Endothelial cell of umbilical vein (primary cell): ENCODE measurements around the gene TMEM233. TPM values are rescaled to one million over a fixed set of nuclear protein-coding genes. Genes with fewer than 3 reads are reported as not detected.

Source experiments
- BruUV-seq: library from RNA; stranded (reverse); fragments of 400-500 nt; replicated peaks from 2 replicates; lab custom pipeline; 2021; lab: Mats Ljungman, UMichigan
- CTCF ChIA-PET: fragments of 300-600, 350-600 bp; sonication (Branson Sonifier 250); formaldehyde crosslinking; loops from one replicate; lab custom pipeline; 2021; ENCODE audit warnings: antibody characterized with exemption, inconsistent platforms; lab: Charles Lee
- POLR2A ChIA-PET: fragments of 300-600, 350-600 bp; sonication (Branson Sonifier 250); formaldehyde crosslinking; loops from one replicate; lab custom pipeline; 2021; ENCODE audit warnings: antibody characterized with exemption, inconsistent platforms; lab: Charles Lee
- DNase-seq: peaks from one replicate; pipeline ENCODE4 v3.0.0-alpha.2; 2011; ENCODE audit warnings: low read depth, low spot score
- FAIRE-seq: peaks from 2 replicates; lab custom pipeline; 2011; peaks lifted over from hg19 to GRCh38; lab: Jason Lieb, UNC
- H2AFZ ChIP-seq: 2 replicates; pipeline ENCODE4 v1.6.0; 2012; ENCODE audit warnings: low read depth, low read length, control low read depth, inconsistent platforms
- H3K27ac ChIP-seq: 2 replicates; pipeline ENCODE4 v1.5.1; 2011; ENCODE audit warnings: low read depth, mild to moderate bottlenecking, control low read depth, low read length, moderate library complexity; ENCODE audit not compliant: insufficient read depth
- H3K27me3 ChIP-seq, 2 experiments: 2 replicates each; pipeline versions ENCODE4 v1.6.0 to v1.6.1; 2011; ENCODE audit warnings: low read length in 2 of 2, mixed read lengths in 1 of 2; ENCODE audit not compliant: control insufficient read depth in 2 of 2, insufficient read depth in 2 of 2
- H3K36me3 ChIP-seq, 2 experiments: 2 replicates in 1 of 2; 3 replicates in 1 of 2; pipeline ENCODE4 v1.5.1; 2011; ENCODE audit warnings: low read length in 2 of 2, mild to moderate bottlenecking in 1 of 2, moderate library complexity in 1 of 2; ENCODE audit not compliant: control insufficient read depth in 2 of 2, insufficient read depth in 2 of 2; ENCODE audit errors: extremely low read depth in 1 of 2
- H3K4me1 ChIP-seq: 3 replicates; pipeline ENCODE4 v1.5.1; 2011; ENCODE audit warnings: mild to moderate bottlenecking, low read length; ENCODE audit not compliant: control insufficient read depth, insufficient read depth; ENCODE audit errors: extremely low read depth
- H3K4me2 ChIP-seq: 2 replicates; pipeline ENCODE4 v1.6.1; 2011; ENCODE audit warnings: low read length, control low read depth, mixed read lengths; ENCODE audit not compliant: insufficient read depth
- H3K4me3 ChIP-seq, 3 experiments: fragments of 200-600 bp in 1 of 3; sonication (generic), shearing (Covaris generic) in 1 of 3; replicated peaks in 1 of 3; 2 replicates each; pipeline ENCODE4 v1.5.1; 2011 to 2016; ENCODE audit warnings: control low read depth in 3 of 3, low read length in 3 of 3, mild to moderate bottlenecking in 2 of 3, inconsistent platforms in 1 of 3, low read depth in 1 of 3, moderate library complexity in 1 of 3; ENCODE audit not compliant: insufficient read depth in 1 of 3
- H3K79me2 ChIP-seq: 2 replicates; pipeline ENCODE4 v1.6.0; 2012; ENCODE audit warnings: low read length, inconsistent platforms; ENCODE audit not compliant: control insufficient read depth, insufficient read depth
- H3K9ac ChIP-seq: replicated peaks from 2 replicates; pipeline ENCODE3; 2011; ENCODE audit warnings: low read length, control low read depth; ENCODE audit not compliant: insufficient read depth; ENCODE audit errors: extremely low read depth
- H3K9me1 ChIP-seq: replicated peaks from 3 replicates; pipeline ENCODE4 v1.6.0; 2011; ENCODE audit warnings: mild to moderate bottlenecking, low read length; ENCODE audit not compliant: control insufficient read depth, insufficient read depth; ENCODE audit errors: extremely low read depth
- H3K9me3 ChIP-seq: replicated peaks from 2 replicates; pipeline ENCODE4 v1.5.1; 2012; ENCODE audit warnings: low read length, inconsistent platforms; ENCODE audit not compliant: control insufficient read depth, insufficient read depth
- H4K20me1 ChIP-seq: replicated peaks from 2 replicates; pipeline ENCODE3; 2011; ENCODE audit warnings: mild to moderate bottlenecking, low read length; ENCODE audit not compliant: control insufficient read depth, insufficient read depth; ENCODE audit errors: extremely low read depth
- EZH2 ChIP-seq: IDR thresholded peaks from 2 replicates; pipeline ENCODE4 v1.6.1; 2012; ENCODE audit warnings: borderline replicate concordance, low read depth, mild to moderate bottlenecking, moderate library complexity, low read length, inconsistent platforms; ENCODE audit not compliant: severe bottlenecking
- MYC ChIP-seq: IDR thresholded peaks from one replicate; pipeline ENCODE4 v1.6.1; 2011; ENCODE audit warnings: mild to moderate bottlenecking, low read depth, low read length
- POLR2A ChIP-seq: IDR thresholded peaks from 2 replicates; pipeline ENCODE4 v1.6.1; 2012; ENCODE audit warnings: low read depth, mild to moderate bottlenecking, control low read depth, low read length
- POLR2AphosphoS5 ChIP-seq: IDR thresholded peaks from 2 replicates; pipeline ENCODE4 v1.6.1; 2012; ENCODE audit warnings: low read depth, mild to moderate bottlenecking, control low read depth, low read length, moderate library complexity; ENCODE audit not compliant: insufficient read depth
- dilution Hi-C: fragments of 300-500 bp; cut with MboI; formaldehyde crosslinking; loops from one replicate; pipeline ENCODE4 v1.15.0; 2019; ENCODE audit warnings: low sequenced_read_pairs; ENCODE audit not compliant: extremely low pct_ligation_motif_present
- intact Hi-C: fragments of 100-400 bp; cut with micrococcal nuclease; formaldehyde crosslinking; loops from one replicate; pipeline ENCODE4 v1.10.0; 2022
- polyA plus RNA-seq, 4 experiments: library from polyadenylated mRNA; depleted of rRNA in 3 of 4; stranded (reverse) in 3 of 4; unstranded in 1 of 4; fragments of >200 nt; gene quantifications; 2 replicates each; pipeline versions ENCODE4 v1.2.1 to v1.2.3, GENCODE V29; 2011 to 2012; ENCODE audit warnings: missing spikeins in 1 of 4
- total RNA-seq: library from RNA; stranded (reverse); gene quantifications from 2 replicates; pipeline ENCODE4 v1.2.3, GENCODE V29; 2021

TMEM233 gene
- total and polyA plus RNA-seq, 2 donors (not counting 3 experiments of a cell fraction or from before 2014, with no cell fraction given) = 0.01 TPM; not detected in 1

GRCh38 chr12:119547001-119547400, 46.6 kb upstream of the TMEM233 start:
- BruUV-seq = no TSS peak
- dilution Hi-C loops = no loop called here
- intact Hi-C loops = no loop called here

GRCh38 chr12:119556854-119557253, 36.7 kb upstream of the TMEM233 start:
- no peaks in the 10 kb centered on the region for H3K36me3 ChIP-seq
- H4K20me1 ChIP-seq = no peaks in the 10 kb centered on the region
- TF ChIP-seq POLR2A = no peak
- no peak for TF ChIP-seq POLR2AphosphoS5
- no peak for TF ChIP-seq MYC
- TF ChIP-seq EZH2 = no peak
- dilution Hi-C loops = no loop called here
- H3K27me3 ChIP-seq = no peaks in the 10 kb centered on the region
- no peaks in the 10 kb centered on the region for H3K9me1 ChIP-seq
- H2AFZ ChIP-seq = no peak overlapping the region
- H3K79me2 ChIP-seq = no peaks in the 10 kb centered on the region
- no peak overlapping the region for H3K9ac ChIP-seq
- no peak overlapping the region for H3K27ac ChIP-seq
- POLR2A ChIA-PET = no interaction called here
- no peak for FAIRE-seq
- no peaks in the 10 kb centered on the region for H3K4me1 ChIP-seq
- intact Hi-C loops = no loop called here
- CTCF ChIA-PET = no interaction called here
- no peaks in the 10 kb centered on the region for H3K9me3 ChIP-seq
- BruUV-seq = no TSS peak
- H3K4me2 ChIP-seq = no peak overlapping the region
- no peak overlapping the region for H3K4me3 ChIP-seq
- no peak for DNase-seq

More at GRCh38 chr12:119547001-119547400, 46.6 kb upstream of the TMEM233 start:
- FAIRE-seq (no peak), DNase-seq (no peak)
- H3K27ac ChIP-seq = no peak overlapping the region
- TF ChIP-seq POLR2AphosphoS5 = no peak
- no peak overlapping the region for H3K4me3 ChIP-seq
- ChIA-PET CTCF (interaction anchor here (1.0 to 3.2 kb wide), 4 partner anchors 30 to 1169 kb away, joined by 3 to 8 read pairs (median 6); no protein-coding TSS in a partner anchor), POLR2A (no interaction called here)
- no peaks in the 10 kb centered on the region for H3K4me1 ChIP-seq
- no peaks in the 10 kb centered on the region for H3K9me3 ChIP-seq
- H4K20me1 ChIP-seq = no peaks in the 10 kb centered on the region
- no peaks in the 10 kb centered on the region for H3K79me2 ChIP-seq
- no peak overlapping the region for H3K9ac ChIP-seq
- H3K36me3 ChIP-seq = no peaks in the 10 kb centered on the region
- H3K27me3 ChIP-seq = no peaks in the 10 kb centered on the region
- no peak overlapping the region for H3K4me2 ChIP-seq
- H3K9me1 ChIP-seq = no peaks in the 10 kb centered on the region
- no peak overlapping the region for H2AFZ ChIP-seq
